ENCODE measurements around the gene PCYOX1L. TPM values are rescaled to one million over a fixed set of nuclear protein-coding genes. Genes with fewer than 3 reads are reported as not detected.

Gene PCYOX1L
- total RNA-seq, 1 donor from 2014 or later, result 21.9 TPM

GRCh38 chr5:149375434-149375833, 17.6 kb downstream of the PCYOX1L start:
- intact Hi-C loops (cut with micrococcal nuclease), result no loop called here
- H3K9me3 Mint-ChIP-seq, result no peaks in the 10 kb centered on the region
- H3K4me1 Mint-ChIP-seq (ENCODE audit: low read depth), result peaks cover 7% of the 10 kb centered on the region
- H3K36me3 Mint-ChIP-seq (ENCODE audit: low read depth), result peaks cover 1% of the 10 kb centered on the region
- H3K27ac Mint-ChIP-seq, result no peak overlapping the region
- H3K4me3 Mint-ChIP-seq, result no peak overlapping the region
- H3K27me3 Mint-ChIP-seq (ENCODE audit: insufficient read depth), result no peaks in the 10 kb centered on the region
- no peak for DNase-seq (ENCODE audit: low spot score)

GRCh38 chr5:149376104-149376503, 18.3 kb downstream of the PCYOX1L start:
- DNase-seq (ENCODE audit: low spot score), result no peak
- peaks cover 6% of the 10 kb centered on the region for H3K4me1 Mint-ChIP-seq (ENCODE audit: low read depth)
- H3K27ac Mint-ChIP-seq, result no peak overlapping the region
- intact Hi-C loops (cut with micrococcal nuclease), result no loop called here
- peaks cover 1% of the 10 kb centered on the region for H3K36me3 Mint-ChIP-seq (ENCODE audit: low read depth)
- H3K27me3 Mint-ChIP-seq (ENCODE audit: insufficient read depth), result no peaks in the 10 kb centered on the region
- no peak overlapping the region for H3K4me3 Mint-ChIP-seq
- no peaks in the 10 kb centered on the region for H3K9me3 Mint-ChIP-seq

GRCh38 chr5:149376711-149377447, 19.0 kb downstream of the PCYOX1L start:
- H3K27me3 Mint-ChIP-seq (ENCODE audit: insufficient read depth), result no peaks in the 10 kb centered on the region
- no peaks in the 10 kb centered on the region for H3K4me1 Mint-ChIP-seq (ENCODE audit: low read depth)
- no peaks in the 10 kb centered on the region for H3K9me3 Mint-ChIP-seq
- no peak overlapping the region for H3K27ac Mint-ChIP-seq
- H3K36me3 Mint-ChIP-seq (ENCODE audit: low read depth), result no peaks in the 10 kb centered on the region
- intact Hi-C loops (cut with micrococcal nuclease), result no loop called here
- H3K4me3 Mint-ChIP-seq, result no peak overlapping the region
- no peak for DNase-seq (ENCODE audit: low spot score)

GRCh38 chr5:149378241-149378820, 20.5 kb downstream of the PCYOX1L start:
- Mint-ChIP-seq H3K27ac (no peak overlapping the region), H3K27me3 (ENCODE audit: insufficient read depth) (no peaks in the 10 kb centered on the region), H3K36me3 (ENCODE audit: low read depth) (no peaks in the 10 kb centered on the region), H3K4me3 (no peak overlapping the region), H3K9me3 (no peaks in the 10 kb centered on the region), H3K4me1 (ENCODE audit: low read depth) (no peaks in the 10 kb centered on the region)
- no peak for DNase-seq (ENCODE audit: low spot score)
- intact Hi-C loops (cut with micrococcal nuclease), result no loop called here

DNA sequence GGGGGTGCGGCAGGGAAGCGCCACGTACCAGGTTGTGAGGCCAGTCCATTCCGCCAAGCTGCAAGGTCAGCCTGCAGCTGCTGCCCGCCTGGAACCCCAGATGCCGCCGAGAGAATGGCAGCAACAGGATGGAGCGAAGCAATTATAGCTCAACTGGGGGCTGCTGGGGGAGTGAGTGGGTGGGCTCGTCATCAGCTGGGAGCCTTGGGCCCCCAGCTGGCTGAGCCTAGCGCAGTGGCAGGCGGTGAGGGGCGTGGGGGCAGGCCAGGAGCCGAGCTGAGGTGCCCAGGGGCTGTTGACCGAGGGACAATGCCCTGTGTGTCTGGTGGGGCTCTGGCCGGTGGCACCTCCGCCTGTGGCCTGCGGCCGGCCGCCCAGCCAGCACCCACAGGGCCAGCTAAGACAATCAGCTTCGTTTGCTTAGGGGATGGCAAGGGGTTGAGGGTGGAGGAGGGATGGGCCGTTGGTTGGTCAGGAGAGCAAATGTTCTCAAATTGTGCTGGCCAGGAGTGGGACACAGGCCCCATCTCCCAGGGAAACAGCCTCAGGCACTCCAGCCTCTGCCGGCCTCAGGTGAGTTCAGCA, 21.4 kb downstream of the PCYOX1L start, which contains the start of gene IL17B:
Gene IL17B (minus strand): TSS at position 116 of the 585 bp plus-strand sequence. CDS start 67 bp downstream, at position 49.
- no peaks in the 10 kb centered on the region for H3K9me3 Mint-ChIP-seq
- no peaks in the 10 kb centered on the region for H3K36me3 Mint-ChIP-seq (ENCODE audit: low read depth)
- H3K27me3 Mint-ChIP-seq (ENCODE audit: insufficient read depth), result no peaks in the 10 kb centered on the region
- no peak within 1 kb of the TSS for H3K27ac Mint-ChIP-seq
- intact Hi-C loops (cut with micrococcal nuclease), result no loop called here
- no peak for DNase-seq (ENCODE audit: low spot score)
- H3K4me3 Mint-ChIP-seq, result no peak within 1 kb of the TSS
- H3K4me1 Mint-ChIP-seq (ENCODE audit: low read depth), result no peaks in the 10 kb centered on the region

DNA sequence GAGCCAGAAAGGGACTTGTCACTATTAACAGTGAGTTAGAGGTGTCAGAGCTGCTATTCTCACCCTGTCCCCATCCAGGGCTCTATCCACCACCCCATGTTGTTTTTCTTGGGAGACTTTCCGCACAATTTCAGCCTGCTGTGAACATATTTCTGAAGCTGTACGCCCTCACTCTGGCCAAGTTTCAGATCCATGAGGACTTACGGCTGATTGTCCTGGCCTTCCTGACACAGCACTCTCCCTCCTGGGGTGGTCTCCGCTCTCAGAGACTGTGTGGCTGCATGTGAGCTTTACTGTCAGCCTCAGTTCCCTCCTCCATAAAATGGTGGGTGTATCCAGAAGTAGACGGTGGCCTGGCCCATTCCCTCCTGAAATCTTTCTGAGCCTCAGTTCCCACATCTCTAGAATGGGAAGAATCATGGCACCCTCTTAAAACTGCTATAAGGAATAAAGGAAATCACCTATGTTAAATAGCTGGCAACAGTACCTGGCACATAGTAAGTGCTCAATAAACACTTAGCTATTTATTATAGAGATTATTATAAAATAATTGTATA, 22.1 kb downstream of the PCYOX1L start:
- H3K4me3 Mint-ChIP-seq, result no peak overlapping the region
- intact Hi-C loops (cut with micrococcal nuclease), result no loop called here
- H3K4me1 Mint-ChIP-seq (ENCODE audit: low read depth), result no peaks in the 10 kb centered on the region
- H3K9me3 Mint-ChIP-seq, result no peaks in the 10 kb centered on the region
- no peak for DNase-seq (ENCODE audit: low spot score)
- no peaks in the 10 kb centered on the region for H3K27me3 Mint-ChIP-seq (ENCODE audit: insufficient read depth)
- H3K27ac Mint-ChIP-seq, result no peak overlapping the region
- H3K36me3 Mint-ChIP-seq (ENCODE audit: low read depth), result no peaks in the 10 kb centered on the region

- no peak for DNase-seq (ENCODE audit: low spot score)
- H3K4me3 Mint-ChIP-seq, result no peak overlapping the region
- H3K36me3 Mint-ChIP-seq (ENCODE audit: low read depth), result no peaks in the 10 kb centered on the region
- no peaks in the 10 kb centered on the region for H3K27me3 Mint-ChIP-seq (ENCODE audit: insufficient read depth)
- H3K9me3 Mint-ChIP-seq, result no peaks in the 10 kb centered on the region
- no peak overlapping the region for H3K27ac Mint-ChIP-seq
- H3K4me1 Mint-ChIP-seq (ENCODE audit: low read depth), result no peaks in the 10 kb centered on the region
- intact Hi-C loops (cut with micrococcal nuclease), result no loop called here
These were observed 22.7 kb downstream of the PCYOX1L start for GRCh38 chr5:149380466-149381121.

DNA sequence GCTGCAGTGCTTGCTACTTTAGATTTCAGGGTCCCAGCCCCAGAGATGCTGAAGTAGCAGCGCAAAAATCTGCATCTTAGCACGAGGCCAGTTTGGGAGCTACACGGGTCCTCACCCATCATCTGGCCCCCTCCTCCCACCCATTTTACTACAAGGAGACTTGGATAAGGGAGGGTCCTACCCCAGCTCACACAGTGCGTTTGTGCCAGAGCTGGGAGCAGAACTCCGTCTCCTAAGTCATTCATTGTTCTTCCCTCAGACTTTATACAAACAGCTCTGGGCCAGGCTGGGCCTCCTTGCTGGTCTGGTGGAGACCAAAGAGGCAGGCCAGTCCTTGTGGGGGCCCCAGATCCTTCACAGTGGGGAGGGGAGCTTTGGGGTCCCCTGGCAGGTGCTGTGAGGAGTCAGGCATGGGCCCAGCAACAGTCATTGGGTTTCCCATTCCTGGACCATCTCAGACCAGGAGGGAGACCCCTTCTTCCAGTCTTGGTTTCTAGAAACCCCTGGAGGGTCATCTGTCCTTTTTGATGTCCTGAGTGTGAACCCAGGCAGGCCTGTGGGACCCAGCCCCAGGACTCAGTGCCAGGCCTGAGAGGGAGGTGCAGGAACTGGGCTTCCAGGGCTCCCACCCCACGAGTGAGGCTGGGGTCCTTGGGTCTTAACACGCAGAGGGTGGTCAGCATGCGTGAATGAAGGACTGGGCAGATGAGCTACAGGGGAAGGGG, 23.6 kb downstream of the PCYOX1L start:
- no peaks in the 10 kb centered on the region for H3K4me1 Mint-ChIP-seq (ENCODE audit: low read depth)
- no peaks in the 10 kb centered on the region for H3K36me3 Mint-ChIP-seq (ENCODE audit: low read depth)
- no peak overlapping the region for H3K4me3 Mint-ChIP-seq
- no peaks in the 10 kb centered on the region for H3K9me3 Mint-ChIP-seq
- DNase-seq (ENCODE audit: low spot score), result no peak
- H3K27ac Mint-ChIP-seq, result no peak overlapping the region
- intact Hi-C loops (cut with micrococcal nuclease), result no loop called here
- H3K27me3 Mint-ChIP-seq (ENCODE audit: insufficient read depth), result peaks cover 2% of the 10 kb centered on the region

GRCh38 chr5:149381986-149382338, 24.1 kb downstream of the PCYOX1L start:
- Mint-ChIP-seq H3K27ac (no peak overlapping the region), H3K36me3 (ENCODE audit: low read depth) (no peaks in the 10 kb centered on the region), H3K9me3 (no peaks in the 10 kb centered on the region), H3K4me3 (no peak overlapping the region), H3K4me1 (ENCODE audit: low read depth) (no peaks in the 10 kb centered on the region), H3K27me3 (ENCODE audit: insufficient read depth) (peaks cover 2% of the 10 kb centered on the region)
- peak; percentile 59 for DNase-seq (ENCODE audit: low spot score)
- intact Hi-C loops (cut with micrococcal nuclease), result loop anchor here (1.0 kb wide), 2 partner anchors 52 to 182 kb away; no protein-coding TSS in a partner anchor

DNA sequence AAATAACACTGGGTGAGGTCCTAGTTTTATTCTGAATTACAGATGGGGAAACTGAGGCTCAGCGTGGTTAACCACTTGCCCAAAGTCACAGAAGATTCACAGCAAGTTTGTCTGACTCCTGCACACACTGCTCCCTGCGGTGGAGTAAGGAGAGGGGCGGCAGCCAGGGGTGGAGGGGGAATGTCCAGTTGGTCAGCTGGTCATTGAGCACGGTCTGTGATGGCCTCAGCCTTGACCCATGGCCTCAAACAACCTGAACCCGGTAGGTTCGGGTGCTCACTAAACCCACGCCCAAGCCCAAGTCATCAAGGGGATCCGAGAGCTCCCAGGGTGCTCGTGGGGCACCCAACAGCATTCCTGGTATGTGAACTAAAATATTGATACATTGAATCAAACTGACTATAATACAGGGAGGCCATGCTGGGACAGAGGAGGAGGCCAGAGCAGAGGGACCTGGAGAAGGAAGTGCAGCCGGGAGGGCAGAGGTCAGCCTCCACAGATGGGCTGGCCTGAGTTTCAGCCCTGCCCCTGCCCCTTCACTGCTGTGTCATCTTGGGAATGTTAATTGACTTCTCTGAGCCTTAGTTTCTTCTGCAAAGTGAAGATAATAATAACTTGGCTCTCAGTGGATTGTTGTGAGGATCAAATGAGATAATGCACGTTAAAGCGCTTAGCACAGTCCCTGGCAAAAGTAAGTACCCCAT, 24.8 kb downstream of the PCYOX1L start:
- Mint-ChIP-seq H3K4me1 (ENCODE audit: low read depth) (no peaks in the 10 kb centered on the region), H3K4me3 (no peak overlapping the region), H3K27ac (no peak overlapping the region), H3K36me3 (ENCODE audit: low read depth) (no peaks in the 10 kb centered on the region), H3K9me3 (no peaks in the 10 kb centered on the region), H3K27me3 (ENCODE audit: insufficient read depth) (peaks cover 2% of the 10 kb centered on the region)
- intact Hi-C loops (cut with micrococcal nuclease), result loop anchor here (1.0 kb wide), 2 partner anchors 52 to 182 kb away; no protein-coding TSS in a partner anchor
- DNase-seq (ENCODE audit: low spot score), result no peak

DNA sequence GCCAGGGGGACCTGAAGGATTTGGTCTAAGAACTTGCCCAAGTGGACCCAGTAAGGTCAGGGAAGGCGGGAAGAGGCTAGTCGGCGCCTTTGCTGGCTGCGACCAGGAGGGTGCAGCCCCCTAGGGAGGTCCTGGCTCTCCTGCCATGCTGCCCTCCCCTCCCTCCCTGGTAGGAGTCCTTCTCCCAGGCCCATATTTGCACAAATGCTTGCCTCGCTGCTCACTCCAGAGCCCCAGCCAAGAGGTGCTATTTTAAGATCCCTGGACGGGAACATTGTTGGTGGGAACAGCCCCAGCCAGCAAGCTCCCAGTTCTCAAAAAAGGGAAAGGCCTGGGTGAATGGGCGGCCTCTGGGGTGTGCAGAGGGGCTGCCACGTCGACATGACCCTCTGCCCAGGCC, 25.6 kb downstream of the PCYOX1L start:
- Mint-ChIP-seq H3K27ac (no peak overlapping the region), H3K36me3 (ENCODE audit: low read depth) (no peaks in the 10 kb centered on the region), H3K27me3 (ENCODE audit: insufficient read depth) (peaks cover 3% of the 10 kb centered on the region), H3K4me1 (ENCODE audit: low read depth) (no peaks in the 10 kb centered on the region), H3K4me3 (no peak overlapping the region), H3K9me3 (no peaks in the 10 kb centered on the region)
- no peak for DNase-seq (ENCODE audit: low spot score)
- intact Hi-C loops (cut with micrococcal nuclease), result no loop called here

DNA sequence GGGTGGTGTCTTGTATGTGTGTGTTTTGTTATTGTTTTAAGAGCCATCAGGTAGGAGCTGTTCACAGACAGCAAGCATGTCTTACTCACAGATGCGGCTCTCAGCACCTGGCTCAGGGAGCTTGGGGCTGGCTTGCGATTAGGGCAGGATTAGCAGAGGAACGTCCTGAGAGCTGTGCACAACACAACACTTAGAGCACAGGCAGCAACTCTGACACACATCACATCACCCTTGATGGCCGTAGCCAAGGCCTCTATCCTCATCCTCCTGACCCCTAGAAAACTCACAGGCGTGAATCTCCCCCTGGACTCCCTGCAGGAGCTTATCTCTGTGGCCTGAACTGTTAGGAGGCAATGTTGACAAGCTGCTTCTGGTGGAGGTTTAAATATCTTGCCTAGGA, 28.3 kb downstream of the PCYOX1L start:
- no peaks in the 10 kb centered on the region for H3K4me1 Mint-ChIP-seq (ENCODE audit: low read depth)
- no peaks in the 10 kb centered on the region for H3K9me3 Mint-ChIP-seq
- no peak for DNase-seq (ENCODE audit: low spot score)
- H3K36me3 Mint-ChIP-seq (ENCODE audit: low read depth), result no peaks in the 10 kb centered on the region
- H3K27me3 Mint-ChIP-seq (ENCODE audit: insufficient read depth), result peaks cover 13% of the 10 kb centered on the region
- H3K4me3 Mint-ChIP-seq, result no peak overlapping the region
- no peak overlapping the region for H3K27ac Mint-ChIP-seq
- intact Hi-C loops (cut with micrococcal nuclease), result no loop called here

All from activated T-helper 1 cell treated with anti-CD3 and anti-CD28 coated beads, Interleukin-12 subunit alpha, Interleukin-12 subunit beta, Interleukin-2, Interleukin-4 antibody, amounts not matched to agents 30 ng/mL and 10 ng/mL and 1 ng/mL, durations not matched to agents 14 hours and 24 hours and 36 hours (primary cell).